HCT116 (cell line): ENCODE results near the gene TMC6. TPM values are rescaled to one million over a fixed set of nuclear protein-coding genes. Genes with fewer than 3 reads are reported as not detected.

ENCODE experiments used
- ATAC-seq: fragments of 200-7000 bp; cut with Tn5 transposase; 2 replicates; pipeline ENCODE4 v1.9.1; 2020; ENCODE audit warnings: mild to moderate bottlenecking, moderate library complexity
- BruUV-seq: library from RNA; stranded (reverse); fragments of 400-500 nt; replicated peaks from 2 replicates; lab custom pipeline; 2021; lab: Mats Ljungman, UMichigan
- CTCF ChIA-PET: fragments of 300-600 bp; sonication (Branson Sonifier 250); formaldehyde crosslinking; loops from one replicate; lab custom pipeline; 2021; ENCODE audit warnings: antibody characterized with exemption; lab: Charles Lee
- POLR2A ChIA-PET: fragments of 300-600, 350-600 bp; sonication (Branson Sonifier 250); formaldehyde crosslinking; loops from one replicate; lab custom pipeline; 2021; ENCODE audit warnings: antibody characterized with exemption; lab: Charles Lee
- RAD21 ChIA-PET, 2 experiments: fragments of 300-600 bp; sonication (Branson Sonifier 250); formaldehyde crosslinking; loops; one replicate each; lab custom pipeline; 2023; ENCODE audit warnings: low total read pairs in 2 of 2; ENCODE audit not compliant: uncharacterized antibody in 2 of 2, unreplicated experiment in 2 of 2, low non-redundant PET in 1 of 2; lab: Charles Lee
- DNase-seq: peaks from one replicate; pipeline ENCODE4 v3.0.0-alpha.2; 2010; ENCODE audit warnings: low read depth, low spot score
- H2AFZ ChIP-seq: fragments of 200-600 bp; shearing (Covaris generic), sonication (generic); 2 replicates; pipeline ENCODE4 v1.6.1; 2017; ENCODE audit warnings: low read depth, mixed run types, mixed read lengths, antibody characterized with exemption, low read length; ENCODE audit not compliant: poor library complexity, severe bottlenecking
- H3K27ac ChIP-seq: 2 replicates; pipeline ENCODE4 v1.5.1; 2012; ENCODE audit warnings: low read depth, low read length
- H3K27me3 ChIP-seq: fragments of 200-600 bp; sonication (generic); 2 replicates; pipeline ENCODE4 v1.6.1; 2016; ENCODE audit warnings: mixed run types, low read length, mixed read lengths; ENCODE audit not compliant: insufficient read depth
- H3K36me3 ChIP-seq, 2 experiments: fragments of 200-500 bp in 1 of 2; fragments of 200-600 bp in 1 of 2; sonication (Bioruptor generic) in 1 of 2; sonication (generic) in 1 of 2; 2 replicates each; pipeline versions ENCODE4 v1.5.1 to v1.6.1; 2014 to 2016; ENCODE audit warnings: low read length in 2 of 2, inconsistent platforms in 1 of 2, mixed read lengths in 1 of 2, mixed run types in 1 of 2; ENCODE audit not compliant: insufficient read depth in 2 of 2, control insufficient read depth in 1 of 2
- H3K4me1 ChIP-seq, 2 experiments: fragments of 200-600 bp in 1 of 2; sonication (generic) in 1 of 2; 2 replicates each; pipeline versions ENCODE4 v1.5.1 to v1.6.1; 2012 to 2017; ENCODE audit warnings: low read length in 2 of 2, inconsistent platforms in 1 of 2, mild to moderate bottlenecking in 1 of 2, mixed read lengths in 1 of 2, mixed run types in 1 of 2, moderate library complexity in 1 of 2; ENCODE audit not compliant: insufficient read depth in 2 of 2, control insufficient read depth in 1 of 2
- H3K4me2 ChIP-seq: fragments of 200-600 bp; sonication (generic); 2 replicates; pipeline ENCODE4 v1.6.1; 2017; ENCODE audit warnings: mixed run types, low read length, mixed read lengths
- H3K4me3 ChIP-seq, 2 experiments: fragments of 200-600 bp in 1 of 2; sonication (generic) in 1 of 2; replicated peaks in 1 of 2; 2 replicates each; pipeline ENCODE4 v1.5.1; 2011 to 2016; ENCODE audit warnings: low read length in 2 of 2, control low read depth in 1 of 2, low read depth in 1 of 2, mild to moderate bottlenecking in 1 of 2, mixed read lengths in 1 of 2, mixed run types in 1 of 2
- H3K79me2 ChIP-seq: fragments of 200-600 bp; sonication (generic); 2 replicates; pipeline ENCODE4 v1.6.1; 2017; ENCODE audit warnings: mild to moderate bottlenecking, mixed run types, low read length, moderate library complexity, mixed read lengths; ENCODE audit not compliant: insufficient read depth
- H3K9ac ChIP-seq: fragments of 200-600 bp; sonication (generic); 2 replicates; pipeline ENCODE4 v1.6.1; 2016; ENCODE audit warnings: low read length, mixed read lengths
- H3K9me2 ChIP-seq: fragments of 200-600 bp; sonication (generic), shearing (Covaris generic); 2 replicates; pipeline ENCODE4 v1.6.1; 2017; ENCODE audit warnings: mixed run types, mild to moderate bottlenecking, moderate library complexity; ENCODE audit not compliant: insufficient read depth
- H3K9me3 ChIP-seq, 2 experiments: fragments of 200-500 bp in 1 of 2; fragments of 200-600 bp in 1 of 2; sonication (Bioruptor generic) in 1 of 2; sonication (generic) in 1 of 2; 2 replicates each; pipeline ENCODE4 v1.6.1; 2014 to 2017; ENCODE audit warnings: low read length in 2 of 2, mixed read lengths in 2 of 2, inconsistent platforms in 1 of 2, low read depth in 1 of 2, mild to moderate bottlenecking in 1 of 2, mixed run types in 1 of 2, moderate library complexity in 1 of 2; ENCODE audit not compliant: control insufficient read depth in 1 of 2, insufficient read depth in 1 of 2
- H4K20me1 ChIP-seq: fragments of 200-600 bp; sonication (generic), shearing (Covaris generic); 2 replicates; pipeline ENCODE4 v1.6.1; 2017; ENCODE audit warnings: mixed run types, mild to moderate bottlenecking, moderate library complexity; ENCODE audit not compliant: insufficient read depth
- CBX3 ChIP-seq: IDR thresholded peaks from 2 replicates; pipeline ENCODE4 v1.6.1; 2012; ENCODE audit warnings: low read depth
- CTCF ChIP-seq, 3 experiments: fragments of 200-600 bp in 1 of 3; sonication (generic) in 1 of 3; IDR thresholded peaks in 2 of 3; conservative IDR thresholded peaks in 1 of 3; 2 replicates each; pipeline ENCODE4 v1.5.1; 2012 to 2017; ENCODE audit warnings: low read depth in 2 of 3, low read length in 2 of 3, antibody characterized with exemption in 1 of 3, borderline replicate concordance in 1 of 3, control low read depth in 1 of 3, mild to moderate bottlenecking in 1 of 3, mixed read lengths in 1 of 3, mixed run types in 1 of 3, moderate library complexity in 1 of 3; ENCODE audit not compliant: insufficient read depth in 1 of 3
- EGR1 ChIP-seq: IDR thresholded peaks from 2 replicates; pipeline ENCODE4 v1.6.1; 2012; ENCODE audit warnings: low read depth
- ELF1 ChIP-seq: IDR thresholded peaks from 2 replicates; pipeline ENCODE4 v1.6.1; 2012; ENCODE audit warnings: low read depth, borderline replicate concordance
- FOSL1 ChIP-seq: IDR thresholded peaks from 2 replicates; pipeline ENCODE4 v1.6.1; 2012; ENCODE audit warnings: low read depth
- POLR2A ChIP-seq: IDR thresholded peaks from 2 replicates; pipeline ENCODE4 v1.7.0; 2011; ENCODE audit warnings: borderline replicate concordance; ENCODE audit not compliant: insufficient read depth, insufficient read length; ENCODE audit errors: extremely low read depth
- POLR2AphosphoS5 ChIP-seq: IDR thresholded peaks from 2 replicates; pipeline ENCODE4 v1.6.1; 2011; ENCODE audit warnings: mild to moderate bottlenecking, low read depth, low read length, moderate library complexity
- RAD21 ChIP-seq: IDR thresholded peaks from 2 replicates; pipeline ENCODE4 v1.6.1; 2012; ENCODE audit warnings: low read depth, mild to moderate bottlenecking
- SIN3A ChIP-seq: IDR thresholded peaks from 2 replicates; pipeline ENCODE4 v1.6.1; 2012; ENCODE audit warnings: low read depth
- TCF7L2 ChIP-seq: IDR thresholded peaks from 2 replicates; pipeline ENCODE4 v1.7.0; 2011; ENCODE audit warnings: borderline replicate concordance, inconsistent platforms; ENCODE audit not compliant: insufficient read depth, insufficient read length; ENCODE audit errors: extremely low read depth
- YY1 ChIP-seq: IDR thresholded peaks from 2 replicates; pipeline ENCODE4 v1.6.1; 2011; ENCODE audit warnings: low read length, low read depth, moderate library complexity, mild to moderate bottlenecking; ENCODE audit not compliant: insufficient replicate concordance; ENCODE audit errors: extremely low read depth
- ZBTB33 ChIP-seq: IDR thresholded peaks from 2 replicates; pipeline ENCODE4 v1.6.1; 2011; ENCODE audit warnings: mild to moderate bottlenecking, low read length, moderate library complexity; ENCODE audit not compliant: insufficient replicate concordance; ENCODE audit errors: extremely low read depth
- ZFX ChIP-seq: fragments of 450-650 bp; IDR thresholded peaks from 2 replicates; pipeline ENCODE4 v1.6.1; 2017
- ZNF274 ChIP-seq: fragments of 200-500 bp; sonication (Bioruptor generic); IDR thresholded peaks from 2 replicates; pipeline ENCODE4 v1.6.1; 2014; ENCODE audit warnings: mild to moderate bottlenecking, low read depth, low read length, inconsistent platforms
- intact Hi-C: fragments of 100-400 bp; cut with micrococcal nuclease; formaldehyde crosslinking; loops from 2 replicates; pipeline ENCODE4 v1.10.0; 2022
- total RNA-seq: library from RNA; stranded (reverse); gene quantifications from one replicate; pipeline ENCODE4 v1.2.1, GENCODE V29; 2021; ENCODE audit not compliant: unreplicated experiment
- TF ChIP-seq, protein P1 (sequence below): IDR thresholded peaks from 2 replicates; pipeline ENCODE4 v1.6.1; 2012
- TF ChIP-seq, protein P2 (sequence below): IDR thresholded peaks from 2 replicates; pipeline ENCODE4 v1.6.1; 2012; ENCODE audit warnings: low read depth

Gene TMC6
- total RNA-seq, 1 experiment from 2014 or later = 142 TPM

GRCh38 chr17:78133971-78134898 is 5.7 kb upstream of the TMC6 start:
- Histone ChIP-seq H3K36me3 (no peaks in the 10 kb centered on the region), H3K9ac (no peak overlapping the region), H3K79me2 (no peaks in the 10 kb centered on the region), H3K27ac (no peak overlapping the region; the same call in 1 of the 2 replicates), H3K4me2 (no peak overlapping the region; the same call in 1 of the 2 replicates), H3K9me3 (no peaks in the 10 kb centered on the region), H2AFZ (no peak overlapping the region), H3K4me1 (peaks cover 43 to 76% of the 10 kb centered on the region in 2 experiments), H3K27me3 (no peaks in the 10 kb centered on the region), H3K4me3 (no peak overlapping the region), H3K9me2 (no peaks in the 10 kb centered on the region), H4K20me1 (no peaks in the 10 kb centered on the region)
- peak; percentile 70 for DNase-seq
- intact Hi-C loops = loop anchor here (1.0 kb wide), 1 partner anchor 115 kb away; no protein-coding TSS in a partner anchor
- ChIA-PET POLR2A (interaction anchor here (1.6 kb wide), 1 partner anchor 53 kb away, joined by 5 read pairs; the partner anchor contains the start of genes AFMID and TK1), RAD21 (no interaction called here), CTCF (interaction anchor here (0.9 to 2.1 kb wide), 4 partner anchors 10 to 117 kb away, joined by 3 to 8 read pairs (median 4); no protein-coding TSS in a partner anchor)
- TF ChIP-seq, protein P1, sequence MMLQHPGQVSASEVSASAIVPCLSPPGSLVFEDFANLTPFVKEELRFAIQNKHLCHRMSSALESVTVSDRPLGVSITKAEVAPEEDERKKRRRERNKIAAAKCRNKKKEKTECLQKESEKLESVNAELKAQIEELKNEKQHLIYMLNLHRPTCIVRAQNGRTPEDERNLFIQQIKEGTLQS = no peak
- no peak for TF ChIP-seq ZBTB33
- TF ChIP-seq RAD21 = no peak
- TF ChIP-seq ELF1 = no peak
- no peak for TF ChIP-seq ZNF274
- no peak for TF ChIP-seq POLR2A
- TF ChIP-seq YY1 = peak; percentile 35
- TF ChIP-seq SIN3A = no peak
- TF ChIP-seq, protein P2, sequence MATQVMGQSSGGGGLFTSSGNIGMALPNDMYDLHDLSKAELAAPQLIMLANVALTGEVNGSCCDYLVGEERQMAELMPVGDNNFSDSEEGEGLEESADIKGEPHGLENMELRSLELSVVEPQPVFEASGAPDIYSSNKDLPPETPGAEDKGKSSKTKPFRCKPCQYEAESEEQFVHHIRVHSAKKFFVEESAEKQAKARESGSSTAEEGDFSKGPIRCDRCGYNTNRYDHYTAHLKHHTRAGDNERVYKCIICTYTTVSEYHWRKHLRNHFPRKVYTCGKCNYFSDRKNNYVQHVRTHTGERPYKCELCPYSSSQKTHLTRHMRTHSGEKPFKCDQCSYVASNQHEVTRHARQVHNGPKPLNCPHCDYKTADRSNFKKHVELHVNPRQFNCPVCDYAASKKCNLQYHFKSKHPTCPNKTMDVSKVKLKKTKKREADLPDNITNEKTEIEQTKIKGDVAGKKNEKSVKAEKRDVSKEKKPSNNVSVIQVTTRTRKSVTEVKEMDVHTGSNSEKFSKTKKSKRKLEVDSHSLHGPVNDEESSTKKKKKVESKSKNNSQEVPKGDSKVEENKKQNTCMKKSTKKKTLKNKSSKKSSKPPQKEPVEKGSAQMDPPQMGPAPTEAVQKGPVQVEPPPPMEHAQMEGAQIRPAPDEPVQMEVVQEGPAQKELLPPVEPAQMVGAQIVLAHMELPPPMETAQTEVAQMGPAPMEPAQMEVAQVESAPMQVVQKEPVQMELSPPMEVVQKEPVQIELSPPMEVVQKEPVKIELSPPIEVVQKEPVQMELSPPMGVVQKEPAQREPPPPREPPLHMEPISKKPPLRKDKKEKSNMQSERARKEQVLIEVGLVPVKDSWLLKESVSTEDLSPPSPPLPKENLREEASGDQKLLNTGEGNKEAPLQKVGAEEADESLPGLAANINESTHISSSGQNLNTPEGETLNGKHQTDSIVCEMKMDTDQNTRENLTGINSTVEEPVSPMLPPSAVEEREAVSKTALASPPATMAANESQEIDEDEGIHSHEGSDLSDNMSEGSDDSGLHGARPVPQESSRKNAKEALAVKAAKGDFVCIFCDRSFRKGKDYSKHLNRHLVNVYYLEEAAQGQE = no peak
- TF ChIP-seq EGR1 = no peak
- no peak for TF ChIP-seq ZFX
- TF ChIP-seq CTCF (IDR thresholded peaks at IDR 0.05 in 2 of 3, conservative IDR thresholded peaks at IDR 0.05 in 1 of 3; ENCODE audit: borderline replicate concordance in 1 of 3, insufficient read depth in 1 of 3, low read depth in 2 of 3, low read length in 2 of 3) = peak in 2 of 3 experiments; percentile 76 to 81; a peak in 4 of 6 replicates
- TF ChIP-seq POLR2AphosphoS5 = no peak
- TF ChIP-seq CBX3 = no peak
- TF ChIP-seq FOSL1 = no peak
- no peak for TF ChIP-seq TCF7L2
- BruUV-seq = no TSS peak
- ATAC-seq = peak; percentile 49
